GM19468 (cell line): Measurements from ENCODE around the gene DUSP2.
A peak's percentile ranks its signal among the peaks of the same experiment; 100 is the strongest.
"Not testable (repeated sequence)": the region's sequence is repeated elsewhere in the genome, so short reads cannot be mapped to it uniquely, and the experiment has no call there.

Experiments used
- ATAC-seq: cut with Tn5 transposase; IDR thresholded peaks from one replicate; pipeline ENCODE4 v1.9.1; 2021; ENCODE audit warnings: mild to moderate bottlenecking, moderate library complexity, moderate number of reproducible peaks; ENCODE audit not compliant: unreplicated experiment; ENCODE audit errors: extremely low read depth

The DUSP2 gene

GRCh38 chr2:96148410-96149217 lies 3.4 kb upstream of the DUSP2 start:
- ATAC-seq = peak; percentile 30

DNA sequence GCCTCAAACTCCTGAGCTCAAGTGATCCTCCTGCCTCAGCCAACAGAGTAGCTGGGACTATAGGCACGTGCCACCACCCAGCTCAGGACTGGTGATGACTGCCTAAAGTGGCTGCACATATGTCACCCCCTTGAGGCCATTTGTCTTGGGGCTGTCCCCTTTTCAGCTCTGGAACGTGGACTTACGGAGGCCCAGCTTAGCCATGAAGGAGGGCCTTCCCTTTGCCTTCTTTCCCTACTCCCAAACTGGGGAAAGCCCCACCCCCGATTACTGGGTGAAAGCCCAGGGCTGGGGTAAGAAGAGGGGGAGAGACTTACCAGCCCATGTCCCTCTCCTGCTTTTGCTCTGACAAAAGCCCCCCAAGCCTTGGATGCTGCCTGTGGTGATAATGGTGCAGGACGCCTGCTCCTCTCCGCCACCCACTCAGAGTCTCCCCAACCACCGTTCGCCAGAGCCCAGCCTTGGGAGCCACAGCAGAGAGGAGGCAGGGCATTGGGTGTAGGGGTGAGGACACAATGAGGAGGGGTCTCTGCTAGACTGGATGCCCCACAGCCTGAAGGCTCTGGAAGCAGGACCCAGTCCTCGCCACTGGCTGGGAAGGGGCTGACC lies 2.5 kb upstream of the DUSP2 start:
- ATAC-seq = no peak

GRCh38 chr2:96146881-96147592 lies 1.8 kb upstream of the DUSP2 start:
- ATAC-seq = no peak

GRCh38 chr2:96146153-96146880 lies 1.1 kb upstream of the DUSP2 start:
- ATAC-seq = no peak

DNA sequence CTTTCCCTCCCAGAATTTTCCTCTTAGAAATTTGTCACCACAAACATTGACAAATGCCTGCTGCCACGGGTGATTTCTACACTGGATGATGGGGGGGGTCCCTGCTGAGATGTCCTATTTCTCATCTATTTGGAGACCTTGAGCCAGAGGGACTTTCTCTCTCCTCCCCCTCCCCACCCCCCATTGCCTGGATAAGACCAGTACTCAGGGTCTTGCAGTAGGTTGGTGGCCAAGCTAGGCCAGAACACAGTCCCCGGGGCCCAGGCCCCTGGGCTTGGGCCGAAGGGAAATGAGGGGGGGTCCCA lies 560 bp upstream of the DUSP2 start:
- ATAC-seq = no peak

GRCh38 chr2:96144481-96145035 lies 682 bp downstream of the DUSP2 start:
- no peak for ATAC-seq

GRCh38 chr2:96143848-96144480 lies 1.3 kb downstream of the DUSP2 start:
- ATAC-seq = no peak

DNA sequence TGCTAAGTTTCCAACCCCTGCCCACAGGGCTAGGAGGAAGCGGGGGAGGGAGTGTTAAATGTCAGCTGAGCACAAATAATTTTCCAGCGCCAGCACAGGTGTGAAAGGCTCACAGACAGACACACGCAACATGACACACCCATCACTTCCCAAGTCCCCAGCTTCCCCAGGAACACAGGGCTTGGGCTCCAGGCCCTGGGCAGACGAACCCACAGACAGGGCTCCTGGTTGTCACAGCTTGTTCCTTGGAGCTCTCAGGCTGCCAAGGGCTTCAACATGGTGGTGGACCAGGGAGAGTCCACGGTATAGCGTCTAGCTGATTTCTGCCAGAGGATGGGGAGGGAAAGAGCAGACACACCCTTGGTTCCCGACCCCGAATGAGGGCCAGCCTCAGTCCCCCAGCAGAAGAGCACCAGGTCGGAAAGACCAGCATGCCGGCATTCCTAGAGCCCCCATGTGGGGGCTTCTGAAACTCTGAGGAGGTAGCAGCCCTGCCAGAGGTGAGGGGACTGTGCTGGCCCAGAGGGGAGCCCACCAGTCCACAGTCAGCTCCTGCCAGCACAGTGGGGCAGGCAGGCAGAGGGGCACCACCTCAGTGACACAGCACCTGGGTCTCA lies 1.9 kb downstream of the DUSP2 start:
- ATAC-seq = no peak

GRCh38 chr2:96142217-96143113 lies 2.8 kb downstream of the DUSP2 start:
- no peak for ATAC-seq

- not testable (repeated sequence) for ATAC-seq
These were observed 3.6 kb downstream of the DUSP2 start for GRCh38 chr2:96141624-96141967.

DNA sequence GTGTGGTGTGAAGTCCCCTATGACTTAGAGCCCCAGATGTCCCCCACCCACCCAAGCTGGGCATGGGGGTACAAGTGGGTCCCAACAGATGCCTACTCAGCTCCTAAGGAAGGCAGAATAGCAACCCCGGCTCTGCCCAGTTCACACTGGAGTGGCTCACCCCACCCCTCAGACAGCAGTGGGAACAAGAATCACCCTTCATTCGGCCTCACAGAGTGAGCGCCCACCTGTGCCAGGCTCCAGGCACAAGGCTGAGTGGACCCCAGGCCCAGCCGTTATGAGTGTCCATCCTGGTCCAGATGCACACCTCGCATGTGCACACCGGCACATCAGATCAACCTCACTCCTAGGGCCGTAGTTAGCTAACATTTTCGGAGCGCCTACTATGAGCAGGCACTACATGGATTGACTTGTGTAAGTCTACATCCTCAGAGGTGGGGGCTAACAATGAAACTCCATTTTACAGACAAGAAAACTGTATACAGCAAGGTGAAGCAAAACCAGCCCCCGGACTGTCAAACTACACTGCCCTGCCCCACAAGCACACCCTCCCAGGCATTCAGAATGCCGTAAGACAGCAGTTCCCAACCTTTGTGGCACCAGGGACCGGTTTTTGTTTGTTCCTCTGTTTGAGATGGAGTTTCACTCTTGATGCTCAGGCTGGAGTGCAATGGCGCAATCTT lies 4.2 kb downstream of the DUSP2 start:
- no peak for ATAC-seq

DNA sequence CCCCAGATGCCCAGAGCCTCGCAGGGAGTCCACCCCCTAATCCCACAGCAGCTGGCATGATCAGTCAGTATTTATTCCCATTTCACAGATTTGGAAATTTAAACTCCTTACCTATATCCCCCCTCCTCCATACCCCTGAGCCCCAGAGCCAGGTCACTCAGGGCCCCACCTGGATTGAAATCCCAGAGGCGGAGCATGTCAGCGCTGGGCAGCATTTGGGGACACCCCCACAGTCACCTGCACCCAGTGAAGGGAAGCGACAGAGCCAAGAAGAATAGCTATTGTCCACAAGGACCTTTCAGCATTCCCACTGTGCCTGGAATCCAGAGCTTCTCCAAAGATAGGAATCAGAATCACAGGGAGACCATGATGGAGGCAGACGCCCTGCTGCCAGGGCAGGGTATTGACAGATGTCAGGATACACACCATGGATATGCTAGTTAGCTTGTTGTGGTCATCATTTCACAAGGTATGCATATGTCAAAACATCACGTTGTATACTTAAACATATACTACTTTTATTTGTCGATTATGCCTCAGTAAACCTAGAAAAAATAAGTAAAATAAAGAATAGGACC lies 6.0 kb downstream of the DUSP2 start:
- no peak for ATAC-seq

DNA sequence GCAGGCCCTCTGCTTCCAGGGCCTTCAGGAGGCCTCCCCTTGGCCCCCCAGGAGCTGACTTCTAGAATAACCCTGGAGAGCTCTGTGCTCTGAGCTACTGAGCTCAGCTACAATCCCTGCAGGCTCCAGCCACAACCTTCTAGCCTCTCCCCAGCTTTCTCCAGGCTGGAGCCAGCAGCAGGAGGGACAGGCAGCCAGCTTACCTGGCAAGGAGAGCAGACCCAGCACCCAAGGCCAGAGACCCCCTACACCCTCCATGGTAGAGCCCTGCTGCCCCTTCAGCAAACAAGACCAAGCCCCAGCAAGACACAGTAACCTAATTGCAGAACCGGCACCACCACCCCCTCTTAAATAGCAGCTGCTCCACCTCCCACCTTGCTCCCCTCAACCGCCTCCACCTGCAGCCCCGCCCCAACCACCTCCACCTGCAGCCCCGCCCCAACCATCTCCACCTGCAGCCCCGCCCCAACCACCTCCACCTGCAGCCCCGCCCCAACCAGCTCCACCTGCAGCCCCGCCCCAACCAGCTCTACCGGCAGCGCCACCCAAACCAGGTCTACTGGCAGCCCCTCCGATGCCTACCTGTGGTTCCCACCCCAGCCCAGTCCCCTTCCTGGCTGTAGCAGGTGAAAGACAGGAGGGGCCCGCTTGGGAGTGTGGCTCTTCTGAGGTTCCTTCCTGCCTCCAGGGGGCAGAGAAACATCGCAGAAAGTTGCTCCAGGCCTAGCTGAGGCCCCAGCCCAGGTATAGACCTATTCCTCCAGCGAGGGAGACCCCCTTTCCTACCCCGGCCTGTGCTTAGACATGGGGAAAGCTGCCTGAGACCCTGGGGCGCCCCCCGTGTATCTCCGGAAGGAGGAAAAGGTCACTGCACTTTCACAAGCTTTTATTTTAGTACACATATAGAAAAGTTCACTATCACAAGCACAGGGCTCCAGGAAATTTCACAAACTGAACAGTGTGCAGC lies 6.8 kb downstream of the DUSP2 start, which contains the start of gene ASTL:
Gene ASTL (minus strand): TSS at position 324 of the 967 bp plus-strand sequence. CDS start 66 bp downstream, at position 258.
- no peak for ATAC-seq

DNA sequence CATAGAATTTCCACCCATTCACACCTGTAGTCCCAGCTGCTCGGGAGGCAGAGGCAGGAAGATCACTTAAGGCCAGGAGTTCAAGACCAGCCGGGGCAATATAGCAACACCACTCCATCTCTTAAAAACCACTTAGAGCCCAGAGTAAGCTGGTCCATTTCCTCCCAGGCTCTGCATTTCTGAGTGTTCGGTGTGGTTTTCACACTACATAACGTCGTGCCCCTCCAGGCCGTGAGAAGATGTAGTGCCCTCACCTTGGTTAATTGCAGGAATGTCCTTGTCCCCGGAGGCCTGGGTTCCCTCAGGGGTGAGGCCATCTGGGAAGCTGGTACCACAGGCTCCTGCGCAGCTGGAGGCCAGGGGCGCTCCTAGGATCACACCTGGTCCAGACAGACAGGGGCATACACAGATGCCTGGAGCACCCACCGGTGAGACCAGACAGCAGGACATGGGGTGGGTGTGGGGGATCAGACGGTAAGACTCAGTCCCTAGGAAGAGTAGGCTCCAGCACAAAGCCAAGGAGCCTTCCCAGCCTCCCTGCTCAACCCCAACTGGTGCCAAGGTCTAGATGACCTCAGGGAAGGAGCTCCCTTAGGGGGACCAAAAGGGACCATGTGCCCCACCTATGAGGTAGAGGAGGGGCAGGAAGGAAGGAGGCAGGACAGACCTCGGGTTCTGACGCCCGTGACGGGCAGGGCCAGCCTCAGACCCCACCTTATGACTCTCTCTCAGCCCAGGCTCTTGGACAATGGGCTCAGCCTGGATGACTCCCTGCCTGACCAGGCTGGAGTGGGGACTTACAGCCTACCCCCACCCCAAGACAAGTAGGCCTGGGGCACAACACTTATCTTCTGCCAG lies 7.7 kb downstream of the DUSP2 start:
- ATAC-seq = no peak

GRCh38 chr2:96136129-96136720 lies 9.0 kb downstream of the DUSP2 start:
- no peak for ATAC-seq
